NCI-H524 (cell line): ENCODE measurements around the gene F5.

Experiments used
- DNase-seq, 2 experiments: peaks; one replicate each; lab custom pipeline; 2025; lab: John Stamatoyannopoulos, UW

The F5 gene

GRCh38 chr1:169588112-169588511 is 1.8 kb upstream of the F5 start:
- DNase-seq = no peak

DNA sequence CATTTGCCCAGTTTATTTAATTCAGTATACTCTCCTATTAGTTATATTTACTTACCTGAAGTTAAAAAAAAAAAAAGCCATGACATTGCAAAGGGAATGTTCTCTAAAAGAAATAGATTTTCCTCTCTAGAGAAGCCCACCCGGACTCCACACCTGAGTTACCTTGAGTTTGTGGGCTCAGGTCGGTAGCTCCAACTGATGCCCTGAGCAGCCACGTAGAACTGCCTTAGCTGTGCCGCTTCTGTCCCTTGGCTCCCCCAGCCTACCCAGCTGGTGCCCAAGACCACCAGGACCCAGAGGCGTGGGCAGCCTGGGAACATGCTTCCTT is 250 bp downstream of the F5 start:
- DNase-seq = no peak

DNA sequence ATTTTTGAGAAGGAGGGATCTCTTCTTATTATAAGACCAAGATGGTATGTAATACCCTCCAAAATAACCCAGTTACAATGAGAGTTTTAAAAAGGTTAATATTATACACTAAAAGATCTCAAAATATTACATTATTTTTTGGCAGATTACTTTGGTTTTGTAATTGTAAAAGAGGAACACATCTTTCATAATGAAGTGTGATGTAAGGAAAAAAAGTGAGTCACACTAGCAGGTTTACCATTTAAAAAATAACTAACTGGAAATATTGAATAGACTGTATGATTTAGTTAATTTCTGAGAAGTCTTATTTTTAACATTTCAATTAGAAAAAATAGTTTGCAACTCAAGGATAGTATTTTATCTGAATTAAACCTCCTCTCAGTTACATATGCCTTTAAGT is 1.1 kb downstream of the F5 start:
- DNase-seq = no peak

DNA sequence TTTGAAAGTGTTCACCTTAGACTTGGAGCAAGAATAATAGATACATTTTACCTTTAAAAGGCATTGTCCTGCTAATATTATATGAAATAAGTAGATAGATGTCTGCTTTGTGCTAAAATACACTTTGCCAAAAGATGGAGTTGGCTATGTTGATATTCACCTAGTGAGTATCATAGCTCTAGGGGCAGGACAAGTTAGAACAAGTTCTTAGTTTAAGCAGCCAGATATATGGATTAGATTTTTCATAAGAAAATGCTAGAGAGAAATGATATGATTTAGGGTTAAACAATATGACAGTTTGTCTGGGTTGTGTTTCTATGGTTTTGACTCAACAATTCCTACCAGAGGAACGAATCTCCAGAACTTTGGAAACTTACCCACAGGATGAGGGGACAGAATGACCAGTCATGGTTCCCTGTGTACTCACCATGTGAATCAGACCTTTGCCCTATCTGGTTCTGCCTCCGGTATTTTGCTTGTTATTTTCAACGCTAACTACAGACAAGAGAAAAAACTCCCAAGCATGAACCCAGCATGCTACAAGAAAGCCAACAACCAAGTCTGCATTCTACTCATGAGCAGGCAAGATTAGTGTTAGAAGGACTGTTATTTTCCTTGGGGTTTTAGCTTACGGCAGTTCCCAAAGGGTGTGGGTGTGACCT is 1.7 kb downstream of the F5 start:
- DNase-seq = no peak

GRCh38 chr1:169577981-169578738 is 8.1 kb downstream of the F5 start:
- no peak for DNase-seq

- DNase-seq = peak; percentile 83 to 87
Measured at GRCh38 chr1:169576935-169577331, 9.3 kb downstream of the F5 start.

- peak; percentile 59 to 72 for DNase-seq
Measured at GRCh38 chr1:169576241-169576934, 9.9 kb downstream of the F5 start.

GRCh38 chr1:169574336-169574735 is 11.9 kb downstream of the F5 start:
- DNase-seq = no peak

- no peak for DNase-seq
Measured at GRCh38 chr1:169572187-169572586, 14.1 kb downstream of the F5 start.

DNA sequence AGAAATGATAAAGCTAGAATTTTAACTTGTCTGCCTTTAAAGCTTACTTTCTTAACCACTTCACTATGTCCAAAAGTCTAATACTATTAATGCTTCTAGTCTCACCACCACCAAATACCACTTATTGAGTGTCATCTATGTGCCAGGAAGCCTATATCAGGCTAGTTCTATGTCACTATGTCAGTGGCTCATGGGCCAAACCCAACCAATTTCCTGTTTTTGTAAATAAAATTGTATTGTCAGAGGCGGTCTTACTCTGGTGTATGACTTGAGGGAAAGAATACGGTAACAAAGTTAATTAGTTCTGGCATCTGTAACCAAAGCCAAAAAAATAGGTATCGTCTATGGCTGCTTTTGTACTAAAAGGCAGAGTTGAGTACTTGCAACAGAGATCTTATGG is 14.8 kb downstream of the F5 start:
- DNase-seq = no peak

- no peak for DNase-seq
Measured at GRCh38 chr1:169570172-169570574, 16.1 kb downstream of the F5 start.

- no peak for DNase-seq
Measured at GRCh38 chr1:169568497-169568896, 17.8 kb downstream of the F5 start.

DNA sequence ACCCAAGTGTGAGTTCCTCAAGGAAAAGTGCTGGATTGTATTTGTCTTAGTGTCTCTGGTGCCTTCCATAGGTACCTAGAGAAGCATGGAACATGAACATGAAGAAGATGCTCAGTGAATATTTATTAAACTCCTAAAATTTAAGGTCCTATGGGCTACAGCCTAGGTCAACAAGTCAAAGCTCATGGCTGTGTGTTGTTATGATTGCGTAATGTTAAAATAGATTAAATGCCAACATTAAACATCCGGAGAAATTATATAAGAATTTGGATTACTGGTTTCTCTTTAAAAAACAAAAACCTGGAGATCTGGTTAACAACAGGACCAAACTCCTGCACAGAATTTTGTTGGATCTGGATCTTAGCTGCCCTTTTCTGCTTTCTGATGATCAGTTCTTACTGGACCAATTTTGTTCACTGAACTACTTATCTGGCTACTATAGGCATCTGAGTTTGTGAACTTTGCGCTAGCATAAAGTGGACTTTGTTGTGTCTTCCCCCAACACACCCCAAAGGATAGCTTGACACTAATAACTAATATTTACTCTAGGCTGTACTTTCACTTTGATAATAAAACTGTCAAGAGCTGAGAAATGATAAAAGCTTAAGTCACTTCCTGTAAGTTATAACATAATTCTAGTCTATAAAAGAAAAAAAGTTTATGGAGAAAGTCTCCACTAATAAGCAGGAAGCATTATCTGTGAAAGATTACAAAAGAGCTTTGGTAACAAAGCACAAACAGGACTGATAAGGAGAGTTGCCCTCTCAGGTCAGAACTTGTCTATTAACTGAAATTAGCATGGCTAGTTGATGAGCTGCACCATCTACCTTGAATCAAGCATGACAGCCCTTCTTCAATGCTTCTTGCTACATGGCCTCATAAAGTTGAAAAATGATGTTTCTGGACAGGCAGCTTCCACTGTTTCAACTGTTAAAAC is 20.7 kb downstream of the F5 start:
- no peak for DNase-seq

DNA sequence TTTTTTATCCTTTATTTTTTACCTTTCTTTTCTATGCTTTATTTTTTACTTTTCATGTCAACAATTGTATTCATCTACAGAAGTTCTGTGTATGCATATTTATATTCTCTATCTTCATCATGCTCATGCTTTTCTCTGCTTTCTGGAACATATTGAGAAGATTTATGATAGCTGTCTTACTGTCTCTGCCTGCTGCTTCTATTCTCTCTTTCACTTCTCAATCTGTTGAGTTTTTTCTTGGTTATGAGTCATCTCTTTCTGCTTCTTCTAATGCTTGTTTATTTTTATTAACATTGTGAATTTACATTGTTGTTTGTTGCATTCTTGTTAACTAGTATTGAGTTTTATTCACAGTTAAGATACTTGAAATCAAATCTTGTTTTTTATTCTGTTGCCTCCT is 22.6 kb downstream of the F5 start:
- DNase-seq = no peak

DNA sequence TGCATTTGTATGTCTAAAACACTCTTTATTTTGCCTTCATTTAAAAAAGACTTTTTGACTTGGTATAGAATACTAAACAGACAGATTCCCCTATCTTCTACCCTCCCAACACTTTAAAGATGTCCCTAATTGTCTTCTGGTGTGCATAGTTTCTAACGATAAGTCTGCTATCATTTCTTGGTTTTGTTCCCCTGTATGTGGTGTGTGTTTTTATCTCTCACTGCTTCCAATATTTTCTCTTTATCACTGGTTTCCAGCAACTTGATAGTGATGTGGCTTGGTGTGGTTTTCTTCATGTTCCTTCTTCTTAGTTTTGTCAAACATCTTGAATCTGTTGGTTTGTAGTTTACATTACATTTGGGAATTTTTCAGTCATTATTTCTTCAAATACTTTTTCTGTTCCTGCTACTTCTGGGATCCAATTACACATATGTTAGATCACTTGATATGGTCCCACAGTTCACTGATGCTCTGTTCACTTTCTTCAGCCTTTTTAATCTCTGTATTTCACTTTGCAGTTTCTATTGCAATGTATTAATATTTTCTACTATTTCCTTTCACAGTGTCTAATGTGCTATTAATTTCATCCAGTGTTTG is 23.2 kb downstream of the F5 start:
- no peak for DNase-seq

DNA sequence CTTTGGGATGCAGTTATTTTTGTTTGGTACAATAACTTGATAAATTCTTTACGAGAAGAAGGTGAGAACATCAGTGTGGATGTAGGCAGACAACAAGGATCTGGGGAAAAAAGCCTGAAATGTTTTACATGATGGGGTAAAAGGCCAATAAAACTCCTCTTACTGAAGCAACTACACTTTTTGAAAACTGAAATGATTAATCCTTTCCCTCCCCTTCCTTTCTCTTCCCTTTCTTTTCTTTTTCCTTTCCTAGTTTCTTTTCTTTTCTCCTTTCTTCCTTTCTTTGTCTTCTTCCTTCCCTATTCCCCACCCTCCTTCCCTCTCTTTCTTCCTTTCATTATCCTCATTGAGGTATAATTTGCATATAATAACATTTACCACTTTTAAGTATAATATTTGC is 24.6 kb downstream of the F5 start:
- DNase-seq = no peak

GRCh38 chr1:169557131-169557530 is 29.1 kb downstream of the F5 start:
- no peak for DNase-seq

GRCh38 chr1:169550294-169550693 is 36.0 kb downstream of the F5 start:
- peak in 1 of 2 experiments; percentile 57 for DNase-seq

- no peak for DNase-seq
Measured at GRCh38 chr1:169548282-169548681, 38.0 kb downstream of the F5 start.

DNA sequence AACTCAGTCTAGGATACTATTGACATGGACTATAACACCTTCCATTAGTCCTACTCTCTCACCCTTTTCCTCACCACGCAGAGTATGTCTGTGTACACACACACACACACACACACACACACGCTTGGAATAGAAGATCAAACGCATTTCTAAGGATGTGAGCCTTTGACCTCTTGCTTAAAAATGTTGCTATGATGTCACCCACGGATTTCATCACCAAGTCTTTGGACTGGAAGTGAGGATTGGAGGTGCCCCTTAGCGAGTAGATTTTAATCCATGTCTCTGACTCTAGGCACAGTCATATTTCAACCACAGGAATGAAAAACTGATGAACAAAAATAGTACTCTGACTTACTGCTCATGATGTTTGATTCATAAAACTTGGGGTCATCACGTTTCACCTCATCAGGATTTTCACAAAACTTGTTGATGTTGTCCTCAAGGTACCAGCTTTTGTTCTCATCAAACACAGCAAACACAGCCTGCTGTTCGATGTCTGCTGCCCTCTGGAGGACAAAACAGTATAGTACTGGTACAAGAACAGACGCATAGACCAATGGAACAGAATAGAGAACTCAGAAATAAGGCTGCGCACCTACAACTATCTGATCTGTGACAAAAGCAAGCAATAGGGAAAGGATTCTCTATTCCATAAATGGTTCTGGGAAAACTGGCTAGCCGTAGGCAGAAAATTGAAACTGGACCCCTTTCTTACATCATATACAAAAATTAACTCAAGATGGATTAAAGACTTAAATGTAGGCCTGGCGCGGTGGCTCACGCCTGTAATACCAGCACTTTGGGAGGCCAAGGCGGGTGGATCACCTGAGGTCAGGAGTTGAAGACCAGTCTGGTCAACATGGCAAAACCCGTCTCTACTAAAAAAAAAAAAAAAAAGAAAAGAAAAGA is 39.9 kb downstream of the F5 start:
- DNase-seq = peak; percentile 41 to 69

- peak in 1 of 2 experiments; percentile 9 for DNase-seq
Measured at GRCh38 chr1:169545472-169545871, 40.8 kb downstream of the F5 start.
